Glutamatergic neuron (in vitro differentiated cells): ENCODE results near the gene LINGO1. TPM values are rescaled to one million over a fixed set of nuclear protein-coding genes. Genes with fewer than 3 reads are reported as not detected.

ENCODE experiments used
- DNase-seq: peaks from one replicate; pipeline ENCODE4 v3.0.0; 2022
- H3K27ac Mint-ChIP-seq: one replicate; pipeline ENCODE4 v1.8.0; 2020; ENCODE audit warnings: mild to moderate bottlenecking, mixed read lengths, inconsistent platforms; ENCODE audit not compliant: unreplicated experiment
- H3K27me3 Mint-ChIP-seq: one replicate; pipeline ENCODE4 v1.8.0; 2020; ENCODE audit warnings: mild to moderate bottlenecking, moderate library complexity, mixed read lengths, inconsistent platforms; ENCODE audit not compliant: unreplicated experiment
- H3K36me3 Mint-ChIP-seq: one replicate; pipeline ENCODE4 v1.8.0; 2020; ENCODE audit warnings: mild to moderate bottlenecking, mixed read lengths, inconsistent platforms; ENCODE audit not compliant: unreplicated experiment
- H3K4me1 Mint-ChIP-seq: one replicate; pipeline ENCODE4 v1.8.0; 2020; ENCODE audit warnings: mild to moderate bottlenecking, low read depth, mixed read lengths, inconsistent platforms; ENCODE audit not compliant: unreplicated experiment
- H3K4me3 Mint-ChIP-seq: one replicate; pipeline ENCODE4 v1.8.0; 2020; ENCODE audit warnings: mild to moderate bottlenecking, mixed read lengths, inconsistent platforms; ENCODE audit not compliant: unreplicated experiment
- H3K9me3 Mint-ChIP-seq: one replicate; pipeline ENCODE4 v1.8.0; 2020; ENCODE audit warnings: mild to moderate bottlenecking, moderate library complexity, mixed read lengths, inconsistent platforms; ENCODE audit not compliant: unreplicated experiment
- CTCF ChIP-seq: fragments of 200-600 bp; sonication (generic); IDR thresholded peaks from one replicate; pipeline ENCODE4 v1.5.0; 2021; ENCODE audit not compliant: partially characterized antibody, unreplicated experiment
- total RNA-seq: library from RNA; stranded (reverse); fragmentation: NEBNext Ultra II Directional; extraction: Animal tissue kit (Norgen Biotek cat#: 25700); gene quantifications from one replicate; pipeline ENCODE4 v1.2.1, GENCODE V29; 2021; ENCODE audit not compliant: unreplicated experiment

Gene LINGO1
- total RNA-seq, 1 donor from 2014 or later = 180 TPM

GRCh38 chr15:77643764-77644163 is 11.1 kb upstream of the LINGO1 start:
- peaks cover 4% of the 10 kb centered on the region for H3K27me3 Mint-ChIP-seq
- H3K36me3 Mint-ChIP-seq = no peaks in the 10 kb centered on the region
- H3K4me3 Mint-ChIP-seq = no peak overlapping the region
- H3K27ac Mint-ChIP-seq = no peak overlapping the region
- DNase-seq = no peak
- TF ChIP-seq CTCF = no peak
- peaks cover 4% of the 10 kb centered on the region for H3K4me1 Mint-ChIP-seq
- H3K9me3 Mint-ChIP-seq = peaks cover 5% of the 10 kb centered on the region

- Mint-ChIP-seq H3K27me3 (peaks cover 4% of the 10 kb centered on the region), H3K4me1 (peaks cover 6% of the 10 kb centered on the region), H3K36me3 (no peaks in the 10 kb centered on the region), H3K9me3 (peaks cover 5% of the 10 kb centered on the region), H3K27ac (no peak overlapping the region), H3K4me3 (no peak overlapping the region)
- no peak for TF ChIP-seq CTCF
- no peak for DNase-seq
These were observed 10.2 kb upstream of the LINGO1 start for GRCh38 chr15:77642793-77643430.

GRCh38 chr15:77641999-77642398 is 9.3 kb upstream of the LINGO1 start:
- H3K4me3 Mint-ChIP-seq = peak overlapping the region; percentile 46
- no peak for DNase-seq
- no peak for TF ChIP-seq CTCF
- no peak overlapping the region for H3K27ac Mint-ChIP-seq
- H3K27me3 Mint-ChIP-seq = peaks cover 8% of the 10 kb centered on the region
- no peaks in the 10 kb centered on the region for H3K36me3 Mint-ChIP-seq
- H3K9me3 Mint-ChIP-seq = peaks cover 5% of the 10 kb centered on the region
- H3K4me1 Mint-ChIP-seq = peaks cover 6% of the 10 kb centered on the region

GRCh38 chr15:77640615-77641014 is 7.9 kb upstream of the LINGO1 start:
- H3K4me1 Mint-ChIP-seq = peaks cover 6% of the 10 kb centered on the region

More at GRCh38 chr15:77640615-77641014, 7.9 kb upstream of the LINGO1 start:
- no peaks in the 10 kb centered on the region for H3K36me3 Mint-ChIP-seq
- H3K9me3 Mint-ChIP-seq = peaks cover 3% of the 10 kb centered on the region
- no peak for TF ChIP-seq CTCF
- peaks cover 9% of the 10 kb centered on the region for H3K27me3 Mint-ChIP-seq
- DNase-seq = no peak
- H3K4me3 Mint-ChIP-seq = no peak overlapping the region
- no peak overlapping the region for H3K27ac Mint-ChIP-seq
